SU-DHL-6 (cell line): Measurements from ENCODE around the gene HS2ST1.

Experiments
- EZH2phosphoT487 ChIP-seq: fragments of 200-600 bp; sonication (generic), shearing (Covaris generic); conservative IDR thresholded peaks from 2 replicates; pipeline ENCODE4 v1.6.1; 2018; ENCODE audit warnings: mild to moderate bottlenecking, antibody characterized with exemption, low read length, moderate library complexity, mixed read lengths
- TF ChIP-seq, protein P1 (sequence below): fragments of 200-600 bp; sonication (generic); IDR thresholded peaks from one replicate; pipeline ENCODE4 v1.5.1; 2017; ENCODE audit warnings: antibody characterized with exemption, mild to moderate bottlenecking, low read length, moderate library complexity; ENCODE audit not compliant: insufficient read depth, poor library complexity, severe bottlenecking

DNA sequence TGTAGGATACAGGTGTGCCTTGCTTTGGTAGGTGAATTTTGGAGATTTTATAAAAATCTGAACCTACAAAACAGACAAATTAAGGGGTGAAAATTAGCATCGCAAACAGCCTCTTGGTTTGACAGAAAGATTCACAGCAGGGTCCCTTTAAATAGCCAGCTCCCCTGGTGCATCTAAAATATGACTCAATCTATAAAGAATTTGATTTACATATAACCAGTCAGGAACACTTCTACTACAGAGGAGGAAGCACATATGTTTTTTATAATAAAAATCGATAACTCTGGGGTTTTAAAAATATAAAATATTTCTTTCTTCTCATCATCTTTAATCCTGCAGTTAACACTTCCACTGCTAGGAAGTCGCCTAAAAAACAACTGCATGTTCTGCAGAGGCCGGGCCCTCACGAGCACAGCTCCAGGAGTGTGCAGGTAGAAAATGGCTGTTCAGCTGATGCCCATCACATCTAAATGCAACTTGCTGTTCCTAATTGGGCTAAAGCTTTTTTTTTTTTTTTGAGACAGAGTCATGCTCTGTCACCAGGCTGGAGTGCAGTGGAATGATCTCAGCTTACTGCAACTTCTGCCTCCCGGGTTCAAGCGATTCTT lies 203.4 kb downstream of the HS2ST1 start:
- TF ChIP-seq, protein P1, sequence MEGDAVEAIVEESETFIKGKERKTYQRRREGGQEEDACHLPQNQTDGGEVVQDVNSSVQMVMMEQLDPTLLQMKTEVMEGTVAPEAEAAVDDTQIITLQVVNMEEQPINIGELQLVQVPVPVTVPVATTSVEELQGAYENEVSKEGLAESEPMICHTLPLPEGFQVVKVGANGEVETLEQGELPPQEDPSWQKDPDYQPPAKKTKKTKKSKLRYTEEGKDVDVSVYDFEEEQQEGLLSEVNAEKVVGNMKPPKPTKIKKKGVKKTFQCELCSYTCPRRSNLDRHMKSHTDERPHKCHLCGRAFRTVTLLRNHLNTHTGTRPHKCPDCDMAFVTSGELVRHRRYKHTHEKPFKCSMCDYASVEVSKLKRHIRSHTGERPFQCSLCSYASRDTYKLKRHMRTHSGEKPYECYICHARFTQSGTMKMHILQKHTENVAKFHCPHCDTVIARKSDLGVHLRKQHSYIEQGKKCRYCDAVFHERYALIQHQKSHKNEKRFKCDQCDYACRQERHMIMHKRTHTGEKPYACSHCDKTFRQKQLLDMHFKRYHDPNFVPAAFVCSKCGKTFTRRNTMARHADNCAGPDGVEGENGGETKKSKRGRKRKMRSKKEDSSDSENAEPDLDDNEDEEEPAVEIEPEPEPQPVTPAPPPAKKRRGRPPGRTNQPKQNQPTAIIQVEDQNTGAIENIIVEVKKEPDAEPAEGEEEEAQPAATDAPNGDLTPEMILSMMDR: no peak
- no peak for TF ChIP-seq EZH2phosphoT487
